ENCODE measurements around the gene DPYSL4.

Gene DPYSL4

DNA sequence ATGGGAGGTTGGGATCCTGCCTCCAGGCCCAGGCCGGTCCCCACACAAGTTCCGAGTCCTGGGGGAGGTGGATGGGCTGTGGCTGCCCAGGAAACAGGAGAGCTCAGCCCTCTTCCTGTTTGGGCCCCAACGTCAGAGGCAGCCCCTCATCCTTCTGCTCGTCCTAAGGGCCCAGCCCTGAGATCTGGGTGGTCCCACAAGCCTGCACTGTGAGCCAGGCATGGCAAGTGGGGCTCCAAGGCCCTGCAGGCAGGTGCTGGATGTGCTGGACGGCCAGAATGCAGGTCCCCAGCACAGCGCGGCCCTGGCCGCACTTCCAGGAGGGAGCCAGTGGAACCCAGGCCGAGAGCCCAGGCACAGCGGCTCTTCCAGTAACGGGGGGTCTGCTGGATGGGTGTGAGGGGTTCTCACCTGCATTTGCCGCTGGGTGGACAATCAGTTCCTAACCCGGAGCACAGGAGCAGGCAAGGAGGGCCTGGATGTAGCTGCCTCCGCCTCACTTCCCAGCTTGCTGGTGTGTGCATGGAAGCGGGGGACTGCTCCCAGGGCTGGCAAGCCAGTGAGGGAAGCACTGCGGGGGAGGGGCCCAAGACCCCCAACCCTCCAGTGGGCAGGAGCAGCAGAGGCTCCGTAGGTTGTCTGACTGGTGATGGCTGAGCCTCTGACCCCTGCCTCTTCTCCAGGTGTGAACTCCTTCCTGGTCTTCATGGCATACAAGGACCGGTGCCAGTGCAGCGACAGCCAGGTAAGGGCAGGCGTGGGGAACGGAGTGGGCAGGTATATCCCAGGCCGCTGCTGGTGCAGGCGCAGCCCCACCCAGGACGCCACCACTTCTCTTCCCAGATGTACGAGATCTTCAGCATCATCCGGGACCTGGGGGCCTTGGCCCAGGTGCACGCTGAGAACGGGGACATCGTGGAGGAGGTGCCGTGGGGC is 9.7 kb downstream of the DPYSL4 start:
- no peak for DNase-seq (ENCODE audit: insufficient read length, low spot score)
- no peak for FAIRE-seq
- no peak for TF ChIP-seq POLR2A (IDR thresholded peaks at IDR 0.05; ENCODE audit: low read depth, low read length)

DNA sequence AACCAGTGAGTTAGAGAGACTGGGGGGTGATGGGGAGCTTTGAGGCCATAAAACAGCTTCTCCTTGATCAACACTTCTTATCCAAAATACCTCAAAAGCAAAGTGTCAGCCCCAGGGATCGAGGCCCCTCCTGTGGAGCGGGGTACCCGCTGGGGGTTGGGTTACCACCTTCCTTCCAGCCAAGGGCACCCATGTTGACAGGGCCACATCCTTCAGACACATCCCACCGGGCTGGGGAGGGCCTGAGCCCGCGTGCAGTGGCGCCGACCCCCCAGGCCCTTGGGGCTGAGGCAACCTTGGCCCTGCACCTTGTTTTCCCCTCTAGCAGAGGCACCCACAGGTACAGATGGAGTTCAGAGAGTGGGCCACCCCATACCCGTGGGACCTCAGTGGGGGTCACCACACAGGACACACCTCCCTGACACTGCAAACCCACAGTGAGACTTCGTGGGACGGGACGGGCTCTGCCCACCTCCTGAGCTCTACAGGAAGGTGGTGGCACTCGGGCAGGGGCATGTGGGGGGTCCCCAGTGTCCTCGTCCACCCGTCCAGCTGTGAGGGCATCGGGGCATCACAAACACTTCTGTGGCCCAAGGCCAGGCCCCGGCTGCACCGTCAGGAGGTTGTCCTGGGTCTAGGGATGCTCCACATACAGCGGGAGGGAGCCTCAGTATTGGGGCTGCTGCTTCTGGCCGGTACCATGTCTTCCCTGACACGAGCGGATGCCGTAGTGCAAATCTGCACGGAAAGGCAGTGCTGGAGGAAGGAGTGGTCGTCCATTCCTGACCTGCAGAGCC is 10.7 kb downstream of the DPYSL4 start:
- no peak for FAIRE-seq
- DNase-seq (ENCODE audit: insufficient read length, low spot score) = no peak
- no peak for TF ChIP-seq POLR2A (IDR thresholded peaks at IDR 0.05; ENCODE audit: low read depth, low read length)

DNA sequence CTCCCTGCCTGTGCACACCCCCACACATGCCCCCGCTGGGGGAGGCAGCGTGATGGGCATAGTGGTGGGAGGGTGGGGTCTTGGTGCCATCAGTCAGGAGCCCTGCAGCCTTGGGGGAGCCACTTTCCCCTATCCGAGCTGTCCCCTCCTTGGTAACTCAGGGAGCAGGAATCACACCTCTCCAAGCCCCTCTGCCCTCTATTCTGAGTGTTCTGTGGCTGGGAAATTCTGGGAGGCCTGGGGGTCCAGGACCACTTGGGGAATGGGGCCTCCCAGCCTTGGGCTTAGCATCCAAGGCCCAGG is 11.3 kb downstream of the DPYSL4 start:
- no peak for TF ChIP-seq POLR2A (IDR thresholded peaks at IDR 0.05; ENCODE audit: low read depth, low read length)
- FAIRE-seq (no peak), DNase-seq (ENCODE audit: insufficient read length, low spot score) (no peak)

DNA sequence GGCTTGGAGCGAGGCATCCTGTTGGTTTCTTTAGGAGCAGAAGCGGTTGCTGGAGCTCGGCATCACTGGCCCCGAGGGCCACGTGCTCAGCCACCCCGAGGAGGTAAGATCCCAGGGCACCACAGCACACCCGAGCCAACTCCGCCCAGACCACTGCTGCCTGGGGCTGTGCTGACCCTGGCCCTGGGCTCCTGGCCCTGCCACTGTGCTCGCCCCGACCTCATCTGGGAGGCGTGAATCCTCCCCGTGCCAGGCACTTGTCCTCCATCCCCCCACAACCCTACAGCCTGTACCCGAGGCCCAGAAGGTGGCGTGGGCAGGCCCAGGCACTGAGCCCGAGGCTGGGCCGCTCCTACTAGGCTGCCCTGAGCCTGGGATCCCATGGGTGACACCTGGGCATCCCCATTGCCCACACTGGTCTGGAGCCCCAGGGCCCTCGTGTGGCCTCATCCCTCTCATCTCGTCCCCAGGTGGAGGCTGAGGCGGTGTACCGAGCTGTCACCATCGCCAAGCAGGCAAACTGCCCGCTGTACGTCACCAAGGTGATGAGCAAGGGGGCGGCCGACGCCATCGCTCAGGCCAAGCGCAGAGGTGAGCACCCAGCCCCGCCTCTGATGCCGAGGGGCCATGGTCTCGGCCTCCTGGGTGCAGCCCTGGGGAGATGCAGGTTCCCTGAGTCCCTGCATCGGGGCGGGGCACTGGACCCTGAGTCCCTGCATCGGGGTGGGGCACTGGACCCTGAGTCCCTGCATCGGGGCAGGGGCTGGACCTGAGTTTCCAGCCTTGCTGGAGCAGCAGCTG is 11.8 kb downstream of the DPYSL4 start:
- TF ChIP-seq POLR2A (IDR thresholded peaks at IDR 0.05; ENCODE audit: low read depth, low read length) = no peak
- FAIRE-seq (no peak), DNase-seq (ENCODE audit: insufficient read length, low spot score) (no peak)

DNA sequence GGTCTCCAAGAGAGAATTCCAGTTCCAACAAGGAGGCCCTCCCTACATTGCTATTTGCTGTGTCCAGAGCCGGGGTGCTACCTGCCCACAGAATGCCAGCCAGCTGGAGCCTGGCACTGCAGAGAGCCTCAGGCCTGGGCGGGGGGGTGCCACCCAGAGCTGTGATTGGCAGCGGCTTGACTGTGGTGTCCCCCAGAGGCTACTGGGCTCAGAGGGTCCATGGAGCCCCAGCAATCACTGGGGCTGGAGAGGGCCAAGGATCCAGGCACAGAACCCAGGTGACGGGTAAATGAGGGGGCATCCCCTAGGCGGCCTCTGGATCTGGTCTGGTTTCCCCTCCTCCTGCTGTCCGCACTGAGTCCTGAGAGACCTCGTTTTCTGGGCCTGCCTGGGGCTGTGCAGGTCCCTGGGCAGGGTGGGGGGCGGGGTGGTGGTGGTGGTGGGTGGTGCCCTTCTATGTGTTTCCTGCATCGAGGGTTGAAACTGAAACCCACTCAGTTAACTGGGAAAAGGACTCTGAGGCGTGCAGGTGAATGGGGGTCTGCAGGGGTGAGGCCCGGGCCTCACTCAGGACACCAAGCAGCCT is 12.6 kb downstream of the DPYSL4 start:
- no peak for FAIRE-seq
- DNase-seq (ENCODE audit: insufficient read length, low spot score) = no peak
- no peak for TF ChIP-seq POLR2A (IDR thresholded peaks at IDR 0.05; ENCODE audit: low read depth, low read length)

DNA sequence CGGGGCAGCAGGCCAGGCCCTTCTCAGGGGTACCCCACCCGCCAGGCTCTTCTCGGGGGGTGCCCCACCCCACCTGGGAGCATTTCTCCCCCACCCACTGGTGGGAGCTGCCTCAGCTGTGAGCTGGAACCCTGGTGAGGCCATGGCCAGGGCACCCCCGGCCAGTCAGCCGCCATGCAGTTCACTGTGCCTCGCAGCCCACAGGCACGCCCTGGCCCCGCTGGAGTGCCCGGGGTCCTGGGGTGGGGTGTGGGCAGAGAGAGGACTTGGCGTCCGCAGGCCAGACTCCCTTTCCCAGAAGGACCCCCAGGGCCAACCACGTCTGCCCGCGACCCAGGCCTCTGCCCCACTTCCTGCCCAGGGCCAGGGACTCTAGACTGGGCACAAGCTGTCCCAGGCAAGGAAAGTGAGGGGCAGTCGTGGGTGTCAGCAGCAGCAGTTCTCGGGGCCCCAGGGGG is 13.1 kb downstream of the DPYSL4 start:
- DNase-seq (ENCODE audit: insufficient read length, low spot score) (no peak), FAIRE-seq (no peak)
- no peak for TF ChIP-seq POLR2A (IDR thresholded peaks at IDR 0.05; ENCODE audit: low read depth, low read length)

DNA sequence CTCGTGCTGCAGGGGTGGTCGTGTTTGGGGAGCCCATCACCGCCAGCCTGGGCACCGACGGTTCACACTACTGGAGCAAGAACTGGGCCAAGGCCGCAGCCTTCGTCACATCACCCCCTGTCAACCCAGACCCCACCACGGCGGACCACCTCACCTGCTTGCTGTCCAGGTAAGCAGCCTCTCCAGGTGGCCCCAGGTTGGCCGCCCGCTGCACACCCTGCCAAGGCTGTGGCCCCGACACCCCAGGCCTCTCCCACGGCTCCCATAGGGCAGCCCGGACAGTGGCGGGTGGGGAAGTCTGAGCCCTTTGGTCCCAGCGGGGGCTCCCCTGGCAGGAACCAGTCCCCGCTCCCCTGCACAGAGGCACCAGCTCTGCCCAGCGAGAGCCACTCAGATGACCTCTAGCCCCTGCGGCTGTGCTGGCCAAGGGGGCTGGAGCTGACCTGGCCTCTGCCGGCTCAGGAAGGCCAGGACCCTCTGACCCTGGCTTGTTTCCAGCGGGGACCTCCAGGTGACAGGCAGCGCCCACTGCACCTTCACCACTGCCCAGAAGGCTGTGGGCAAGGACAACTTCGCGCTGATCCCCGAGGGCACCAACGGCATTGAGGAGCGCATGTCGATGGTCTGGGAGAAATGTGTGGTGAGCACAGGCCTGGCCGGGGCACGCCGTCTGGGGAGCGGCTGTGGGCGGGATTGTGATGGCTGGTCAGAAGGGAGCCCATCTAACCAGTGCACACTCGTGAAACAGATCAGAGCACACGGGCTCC is 13.8 kb downstream of the DPYSL4 start:
- no peak for DNase-seq (ENCODE audit: insufficient read length, low spot score)
- TF ChIP-seq POLR2A (IDR thresholded peaks at IDR 0.05; ENCODE audit: low read depth, low read length) = no peak
- FAIRE-seq = no peak

DNA sequence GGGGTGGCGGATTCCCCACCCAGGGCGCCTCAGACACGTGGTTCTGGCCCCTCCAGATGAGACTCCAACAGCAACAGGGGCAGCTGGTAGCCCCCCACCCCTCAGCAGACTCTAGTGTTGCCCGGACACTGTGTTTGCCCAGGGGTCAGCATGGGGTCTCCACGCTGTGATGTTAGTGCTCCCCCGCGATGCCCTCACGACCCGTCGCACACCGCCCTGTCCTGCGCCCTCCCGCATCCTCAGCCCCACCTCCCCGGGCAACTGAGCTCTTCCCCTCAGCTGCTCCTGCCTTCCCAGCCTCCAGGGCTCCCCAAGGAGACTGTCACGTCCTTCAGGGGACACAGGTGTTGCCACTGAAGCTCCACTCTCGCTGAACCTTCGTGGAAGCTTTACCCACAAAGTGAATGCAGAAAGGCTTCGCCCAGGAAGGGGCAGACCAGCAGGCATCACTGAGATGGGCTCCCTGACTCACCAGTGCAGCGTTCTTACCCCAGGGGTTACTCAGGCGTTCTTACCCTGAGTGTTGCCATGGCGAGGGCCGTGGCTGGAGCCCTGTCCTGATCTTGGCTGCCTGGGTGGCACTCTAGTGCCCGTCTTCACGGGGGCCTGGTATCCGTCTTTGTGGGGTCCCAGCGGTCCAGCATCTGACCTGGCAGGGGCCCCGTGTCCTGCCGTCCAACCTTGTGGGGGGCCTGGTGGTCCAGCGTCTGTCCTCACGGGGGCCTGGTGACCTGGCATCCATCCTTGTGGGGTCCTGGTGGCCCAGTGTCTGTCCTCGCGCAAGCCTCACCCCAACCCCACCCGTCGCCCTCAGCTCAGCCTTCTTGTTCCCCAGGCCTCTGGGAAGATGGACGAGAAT is 14.6 kb downstream of the DPYSL4 start:
- TF ChIP-seq POLR2A (IDR thresholded peaks at IDR 0.05; ENCODE audit: low read depth, low read length) = no peak
- FAIRE-seq (no peak), DNase-seq (ENCODE audit: insufficient read length, low spot score) (no peak)

DNA sequence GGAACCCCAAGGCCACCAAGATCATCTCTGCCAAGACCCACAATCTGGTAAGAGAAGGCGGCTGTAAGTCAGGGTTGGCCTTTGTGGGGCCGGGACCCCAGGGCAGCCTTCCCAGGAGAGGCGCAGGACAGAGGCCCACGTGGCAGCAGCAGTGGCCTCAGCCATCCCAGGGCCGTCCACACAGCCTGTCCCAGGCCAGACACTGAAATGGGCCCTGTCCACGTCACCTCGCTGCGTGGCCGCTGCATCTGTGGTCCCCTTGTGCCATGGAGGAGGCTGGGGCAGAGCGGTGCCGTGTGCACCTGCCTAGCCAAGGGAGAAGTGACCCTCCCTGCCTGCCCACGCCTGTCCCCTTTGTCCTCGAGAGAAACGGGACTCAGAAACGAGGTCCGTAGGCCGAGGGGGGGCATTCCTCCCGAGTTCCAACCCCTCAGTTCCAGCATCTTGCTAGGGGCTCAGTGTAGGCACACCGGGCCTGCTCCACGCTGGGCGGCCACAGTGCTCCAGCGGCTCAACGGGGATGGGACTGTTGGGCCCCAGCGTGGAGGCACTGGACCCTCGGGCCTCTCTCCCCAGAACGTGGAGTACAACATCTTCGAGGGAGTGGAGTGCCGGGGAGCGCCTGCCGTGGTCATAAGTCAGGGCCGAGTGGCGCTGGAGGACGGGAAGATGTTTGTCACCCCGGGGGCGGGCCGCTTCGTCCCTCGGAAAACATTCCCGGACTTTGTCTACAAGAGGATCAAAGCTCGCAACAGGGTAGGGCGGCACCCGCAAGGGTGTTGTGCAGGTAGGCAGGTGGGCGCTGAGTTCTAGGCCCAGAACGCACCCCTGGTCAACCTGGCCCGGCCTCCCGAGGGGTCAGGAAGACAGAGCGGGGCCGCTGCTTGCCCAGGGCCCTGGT is 15.6 kb downstream of the DPYSL4 start:
- TF ChIP-seq POLR2A (IDR thresholded peaks at IDR 0.05; ENCODE audit: low read depth, low read length) = no peak
- DNase-seq (ENCODE audit: insufficient read length, low spot score) = no peak
- FAIRE-seq = no peak

DNA sequence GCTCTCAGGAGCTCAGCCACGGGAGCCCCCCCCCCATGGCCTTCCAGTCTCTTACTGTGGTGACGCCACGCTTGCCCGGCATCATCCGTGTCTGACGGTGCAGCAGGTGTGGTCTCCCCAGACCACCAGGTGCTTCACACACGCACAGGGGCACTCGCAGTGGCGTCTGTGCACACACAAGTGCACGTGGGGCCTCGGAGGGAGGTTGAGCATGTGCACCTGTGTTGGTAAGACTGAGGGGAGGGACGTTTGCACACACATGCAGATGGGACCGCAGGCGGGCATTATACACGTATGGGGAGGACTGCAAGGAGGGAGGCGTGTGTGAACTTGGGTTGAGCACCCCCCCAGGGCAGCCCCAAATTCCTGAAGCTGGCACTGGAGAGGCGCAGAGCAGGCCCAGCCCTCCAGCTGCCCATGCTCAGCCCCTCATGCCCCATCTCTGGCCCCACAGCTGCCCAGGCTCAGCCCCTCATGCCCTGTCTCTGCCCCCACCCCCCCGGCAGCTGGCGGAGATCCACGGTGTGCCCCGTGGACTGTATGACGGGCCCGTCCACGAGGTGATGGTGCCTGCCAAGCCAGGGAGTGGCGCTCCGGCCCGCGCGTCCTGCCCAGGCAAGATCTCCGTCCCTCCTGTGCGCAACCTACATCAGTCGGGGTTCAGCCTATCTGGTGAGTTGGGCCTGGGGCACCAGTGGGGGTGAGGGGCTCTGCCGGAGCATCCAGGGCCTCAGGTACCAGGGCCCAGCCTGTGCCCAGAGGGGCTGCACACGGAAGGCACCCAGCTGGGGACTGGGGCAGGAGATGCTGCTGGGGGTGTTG is 16.7 kb downstream of the DPYSL4 start:
- FAIRE-seq (no peak), DNase-seq (ENCODE audit: insufficient read length, low spot score) (no peak)
- TF ChIP-seq POLR2A (IDR thresholded peaks at IDR 0.05; ENCODE audit: low read depth, low read length) = no peak

Data from H54 (cell line).